Activated T-cell treated with anti-CD3 and anti-CD28 coated beads for 24 hours (primary cell): ENCODE data around the gene KCNJ1.

Source experiments
- DNase-seq: peaks from one replicate; pipeline ENCODE4 v3.0.0-alpha.2; 2020; ENCODE audit warnings: low read depth

Gene KCNJ1

DNA sequence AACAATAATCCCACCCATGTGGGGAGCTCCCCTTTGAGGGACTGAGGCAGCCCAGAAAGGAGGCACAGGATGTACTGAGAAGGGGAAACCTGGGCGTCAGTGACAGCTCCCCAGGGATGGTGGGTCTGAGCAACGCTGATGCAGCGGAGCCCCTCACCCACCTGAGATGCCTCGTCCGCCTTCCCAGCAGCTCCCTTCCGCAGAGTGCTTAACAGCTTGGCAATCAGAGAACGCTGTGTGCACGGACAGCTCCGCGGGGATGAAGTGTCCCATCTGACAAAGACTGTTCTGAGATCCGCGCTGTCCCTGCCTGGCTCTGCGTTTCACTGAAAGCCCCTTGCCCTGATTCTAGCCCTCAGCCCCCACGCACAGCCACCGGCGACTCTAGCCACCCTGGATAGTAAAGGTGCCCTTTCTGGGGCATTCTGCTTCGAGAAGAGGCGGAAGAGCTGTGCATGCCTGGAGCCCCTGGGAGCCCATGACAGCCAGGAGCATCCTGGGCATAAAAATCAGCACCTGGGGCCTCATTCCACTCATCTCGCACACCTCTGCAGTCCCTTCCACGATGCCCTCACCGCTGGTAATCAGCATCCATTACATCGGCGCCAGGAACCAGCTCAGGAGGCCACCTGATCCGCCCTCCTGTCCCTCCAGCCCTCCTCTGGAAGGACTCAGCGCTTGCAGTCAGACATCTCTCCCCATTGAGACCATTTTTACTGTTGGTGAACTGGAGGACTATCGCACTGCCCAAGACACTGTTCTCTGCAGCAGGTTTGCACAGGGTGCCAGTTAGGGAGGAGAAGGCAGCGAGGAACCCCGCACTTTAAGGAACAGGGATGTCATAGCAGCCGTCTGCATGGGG lies 34.8 kb upstream of the KCNJ1 start:
- DNase-seq, result no peak

GRCh38 chr11:128900468-128900867 lies 33.4 kb upstream of the KCNJ1 start:
- DNase-seq, result no peak

GRCh38 chr11:128898580-128899344 lies 31.7 kb upstream of the KCNJ1 start:
- no peak for DNase-seq

DNA sequence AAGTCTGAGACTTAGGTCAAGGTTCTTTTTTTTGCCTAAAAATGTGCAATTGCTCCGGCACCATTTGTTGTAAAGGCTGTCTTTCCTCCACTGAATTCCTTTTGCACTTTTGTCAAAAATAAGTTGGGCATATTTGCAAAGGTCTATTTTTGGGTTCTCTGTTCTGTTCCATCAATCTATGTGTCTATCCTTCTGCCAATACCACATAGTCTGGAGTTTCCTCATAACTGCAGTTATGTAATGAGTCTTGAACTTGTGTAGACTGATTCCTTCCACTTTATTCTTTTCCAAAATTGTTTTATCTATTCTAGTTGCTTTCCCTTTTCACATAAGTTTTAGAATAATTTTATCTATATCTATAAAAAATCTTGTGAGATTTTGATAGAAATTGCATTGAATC lies 30.7 kb upstream of the KCNJ1 start:
- DNase-seq, result no peak

DNA sequence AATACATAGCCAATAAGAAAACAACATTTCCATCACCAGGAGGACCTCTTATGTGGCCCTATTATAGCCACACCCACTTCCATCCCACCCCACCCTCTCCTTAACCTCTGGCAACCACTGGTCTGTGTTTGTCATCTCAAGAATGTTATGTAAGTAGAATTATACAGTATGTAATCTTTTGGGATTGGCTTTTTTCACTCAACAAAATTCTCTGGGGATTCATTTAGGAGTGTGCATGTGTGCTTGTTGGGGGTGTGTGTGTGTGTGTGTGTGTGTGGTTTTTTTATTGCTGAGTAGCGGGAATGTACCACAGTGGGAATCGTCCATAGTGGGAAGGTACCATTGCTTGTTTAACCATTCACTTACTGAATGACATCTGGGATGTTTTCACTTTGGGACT lies 29.3 kb upstream of the KCNJ1 start:
- no peak for DNase-seq

GRCh38 chr11:128895526-128895925 lies 28.4 kb upstream of the KCNJ1 start:
- DNase-seq, result no peak

GRCh38 chr11:128894685-128895084 lies 27.6 kb upstream of the KCNJ1 start:
- DNase-seq, result no peak

DNA sequence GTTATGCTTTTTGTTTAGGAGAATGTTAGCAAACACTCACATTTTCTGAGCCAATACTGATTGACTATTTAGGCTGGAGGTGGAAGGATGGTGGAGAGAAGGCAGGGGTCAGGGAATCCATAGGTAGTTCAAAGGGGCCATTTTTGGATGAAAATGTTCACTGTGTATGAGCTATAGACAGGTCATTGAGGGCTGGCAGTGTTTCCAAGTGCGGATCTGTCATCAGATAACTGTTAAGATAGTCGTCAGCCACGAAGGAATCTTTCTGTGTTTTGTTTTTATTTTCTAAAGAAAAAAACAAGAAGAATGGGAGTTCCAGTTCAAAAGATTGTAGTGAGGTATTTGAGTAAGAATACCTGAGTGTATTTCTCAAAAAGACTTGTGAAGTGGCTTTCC lies 27.2 kb upstream of the KCNJ1 start:
- no peak for DNase-seq

DNA sequence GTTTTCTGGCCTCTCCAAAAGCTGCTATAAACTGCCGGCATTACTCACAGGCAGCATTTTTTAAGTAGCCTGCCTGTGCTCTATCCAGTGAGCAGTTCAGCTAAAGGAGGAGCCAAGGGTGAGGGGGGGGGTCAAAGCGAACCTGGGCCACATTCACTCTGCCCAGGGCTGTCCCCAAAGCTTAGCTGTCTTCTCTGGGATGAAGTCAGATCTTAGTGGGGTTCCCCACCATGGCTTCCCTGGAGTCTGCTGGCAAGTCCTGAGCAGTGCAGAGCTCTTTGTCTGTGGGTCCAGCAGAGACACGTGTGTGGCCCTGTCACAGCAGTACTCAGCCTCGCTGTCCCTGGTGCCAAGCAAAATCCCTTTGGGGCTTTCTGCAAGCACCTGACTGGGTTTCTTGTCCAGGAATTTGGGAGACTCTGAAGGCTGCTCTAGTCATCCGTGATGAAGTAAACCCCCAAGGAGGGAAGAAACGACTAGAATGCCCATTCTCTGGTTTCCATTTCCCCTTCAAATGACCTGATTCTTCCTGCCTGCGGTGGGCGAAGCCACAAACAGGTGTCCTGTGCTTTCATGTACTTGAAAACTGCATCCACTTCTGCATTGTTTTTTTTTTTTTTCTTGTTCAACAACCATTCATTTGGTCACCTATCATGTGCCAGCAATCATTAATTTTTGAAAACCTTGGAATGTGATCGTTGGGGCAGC lies 26.6 kb upstream of the KCNJ1 start:
- no peak for DNase-seq

DNA sequence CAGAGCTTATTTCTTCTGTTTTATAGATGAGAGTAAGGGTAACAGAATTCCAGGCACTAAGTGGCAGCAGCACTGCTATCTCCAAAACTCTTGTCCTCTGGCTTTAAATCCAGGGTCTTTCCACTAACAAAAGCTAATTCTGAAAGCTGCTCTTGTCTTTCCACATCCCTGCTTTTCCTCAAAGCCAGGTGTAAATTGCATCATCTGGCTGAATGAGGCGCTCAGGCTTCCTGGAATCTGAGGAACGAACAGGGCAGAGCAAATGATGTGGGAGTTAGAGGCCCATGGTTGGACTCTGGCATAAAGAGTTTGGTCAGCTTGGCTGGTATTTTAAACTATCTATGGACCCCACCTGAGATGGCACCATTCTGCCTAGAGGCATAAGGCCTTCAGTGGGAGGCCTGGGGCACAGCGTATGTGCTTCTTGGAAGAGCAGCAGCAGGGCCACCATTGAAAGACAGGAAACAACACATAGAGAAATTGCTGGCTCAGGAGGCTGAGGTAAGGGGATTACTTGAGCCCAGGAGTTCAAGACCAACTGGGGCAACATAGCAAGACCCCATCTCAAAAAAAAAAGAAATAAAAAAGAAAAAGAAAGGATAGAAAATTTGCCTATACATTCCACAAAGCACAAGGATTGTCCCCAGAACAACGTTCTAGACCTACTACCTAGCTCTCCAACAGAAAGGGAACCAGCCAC lies 25.9 kb upstream of the KCNJ1 start:
- no peak for DNase-seq

- no peak for DNase-seq
Measured at GRCh38 chr11:128891913-128892398, 24.9 kb upstream of the KCNJ1 start.

GRCh38 chr11:128890543-128891368 lies 23.7 kb upstream of the KCNJ1 start, which contains the start of gene KCNJ5:
KCNJ5 (plus strand) TSS chr11:128891356; CDS start chr11:128911274, 19,918 bp downstream.
- no peak for DNase-seq

- DNase-seq, result no peak
Measured at GRCh38 chr11:128890216-128890542, 23.1 kb upstream of the KCNJ1 start.

- DNase-seq, result no peak
Measured at GRCh38 chr11:128889657-128890213, 22.6 kb upstream of the KCNJ1 start.

- DNase-seq, result no peak
Measured at GRCh38 chr11:128888034-128888985, 21.2 kb upstream of the KCNJ1 start.

DNA sequence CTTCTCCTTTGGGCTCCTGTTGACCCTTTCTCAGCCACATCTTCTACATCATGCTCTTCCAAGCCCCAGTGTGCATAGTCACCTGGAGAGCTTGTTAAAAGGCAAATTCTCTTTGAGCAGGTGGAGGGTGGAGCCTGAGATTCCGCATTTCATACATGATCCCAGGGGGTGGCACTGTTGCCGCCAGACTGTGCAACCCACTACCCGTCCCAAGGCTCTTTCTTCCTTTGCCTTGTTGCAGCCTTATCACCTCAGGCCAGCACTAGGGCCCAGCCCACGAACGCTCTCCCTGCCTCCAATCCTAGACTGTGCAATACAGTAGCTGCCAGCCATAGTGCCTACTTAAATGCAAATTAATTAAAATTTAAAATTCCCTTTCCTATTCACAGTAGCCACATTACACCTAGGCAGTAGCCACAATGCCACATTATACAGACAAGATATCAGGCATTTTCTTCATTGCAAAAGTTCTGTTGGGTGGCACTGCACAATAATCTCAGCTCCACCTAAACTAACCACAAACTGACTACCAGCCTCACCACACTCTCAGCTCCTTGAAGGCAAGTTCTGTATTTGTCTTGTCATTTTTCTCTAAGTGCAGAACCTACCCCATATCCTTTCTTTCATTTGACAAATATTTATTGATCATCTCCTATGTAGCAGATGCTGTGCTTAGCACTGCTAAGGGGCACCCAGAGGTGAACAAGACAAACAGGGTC lies 19.5 kb upstream of the KCNJ1 start:
- no peak for DNase-seq

DNA sequence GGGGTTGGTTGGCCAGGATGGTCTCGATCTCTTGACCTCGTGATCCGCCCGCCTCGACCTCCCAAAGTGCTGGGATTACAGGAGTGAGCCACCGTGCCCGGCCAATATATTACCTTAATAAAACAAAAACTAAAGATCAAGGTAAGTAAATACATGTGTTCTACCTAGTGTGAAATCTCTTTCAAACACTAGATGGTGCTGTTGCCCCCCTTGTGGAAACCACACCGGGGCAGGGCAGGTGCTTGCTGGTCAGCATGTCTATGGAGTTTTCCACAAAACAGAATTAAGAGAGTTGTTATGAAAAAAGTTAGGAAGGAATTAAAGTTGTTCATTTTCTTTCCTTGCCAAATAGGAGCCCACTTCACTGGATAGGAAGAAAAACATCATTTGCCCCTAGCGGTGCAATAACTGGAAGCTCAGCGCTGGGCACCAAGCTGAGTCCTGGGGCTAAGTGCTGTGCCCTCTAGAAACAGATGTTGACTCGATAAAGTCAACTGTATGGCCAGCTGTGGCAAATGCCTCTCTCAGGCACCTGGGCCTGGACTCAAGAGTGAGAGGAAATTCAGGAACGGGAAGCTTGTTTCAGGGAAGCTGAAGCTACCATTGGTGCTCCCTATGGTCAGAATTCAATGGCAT lies 17.7 kb upstream of the KCNJ1 start:
- DNase-seq, result peak; percentile 41

- no peak for DNase-seq
Measured at GRCh38 chr11:128884054-128884453, 17.0 kb upstream of the KCNJ1 start.
